COLO668 (cell line): ENCODE measurements around the gene SLC17A2.
"Not testable (repeated sequence)": the region's sequence is repeated elsewhere in the genome, so short reads cannot be mapped to it uniquely, and the experiment has no call there.

Experiments
- DNase-seq: peaks from one replicate; lab custom pipeline; 2025; ENCODE audit not compliant: unreplicated experiment; lab: John Stamatoyannopoulos, UW

SLC17A2 gene

DNA sequence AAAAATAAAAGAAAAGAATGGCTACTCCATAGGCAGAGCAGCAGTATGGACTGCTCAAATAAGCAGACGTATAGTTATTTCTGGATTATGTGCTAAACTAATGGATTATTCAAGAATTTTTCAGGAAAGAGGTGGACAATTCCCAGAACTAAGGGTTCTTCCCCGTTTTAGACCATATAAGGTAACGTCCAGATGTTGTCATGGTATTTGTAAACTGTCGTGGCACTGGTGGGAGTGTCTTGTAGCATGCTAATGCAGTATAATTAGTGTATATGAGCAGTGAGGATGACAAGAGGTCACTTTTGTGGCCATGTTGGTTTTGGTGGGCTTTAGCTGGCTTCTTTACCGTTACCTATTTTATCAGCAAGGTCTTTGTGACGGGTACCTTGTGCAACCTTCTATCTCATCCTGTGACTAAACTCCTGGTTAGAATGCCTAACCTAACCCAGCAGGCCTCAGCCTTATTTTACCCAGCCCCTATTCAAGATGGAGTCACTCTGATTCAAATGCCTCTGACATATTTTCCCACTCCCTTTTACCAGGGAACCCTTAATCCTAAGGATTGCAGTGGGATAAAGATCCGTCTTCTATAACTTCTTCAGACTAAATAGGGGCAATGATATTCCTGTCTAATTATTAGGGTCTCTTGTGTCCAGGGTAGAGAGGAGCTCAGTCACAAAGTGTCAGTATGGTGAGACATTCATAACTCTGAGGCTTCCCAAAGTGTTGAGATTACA lies 21.0 kb upstream of the SLC17A2 start:
- DNase-seq: no peak

DNA sequence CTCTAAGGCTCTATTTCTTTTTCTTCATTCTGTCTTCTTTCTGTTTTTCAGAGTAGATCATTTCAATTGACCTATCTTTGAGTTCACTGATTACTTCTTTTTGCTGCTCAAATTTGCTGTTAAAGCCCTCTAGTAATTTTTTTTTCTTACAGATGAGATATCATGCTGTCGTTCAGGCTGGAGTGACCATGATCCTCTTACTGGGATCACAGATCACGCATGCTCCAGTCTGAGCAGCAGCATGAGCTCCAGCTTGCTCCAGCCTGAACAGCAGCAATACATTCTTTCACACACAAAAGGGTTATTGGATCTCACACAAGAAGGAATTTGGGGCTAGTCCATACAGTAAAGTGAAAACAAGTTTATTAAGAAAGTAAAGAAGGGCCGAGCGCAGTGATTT lies 19.8 kb upstream of the SLC17A2 start:
- no peak for DNase-seq

GRCh38 chr6:25949695-25950094 lies 19.2 kb upstream of the SLC17A2 start:
- DNase-seq: no peak

DNA sequence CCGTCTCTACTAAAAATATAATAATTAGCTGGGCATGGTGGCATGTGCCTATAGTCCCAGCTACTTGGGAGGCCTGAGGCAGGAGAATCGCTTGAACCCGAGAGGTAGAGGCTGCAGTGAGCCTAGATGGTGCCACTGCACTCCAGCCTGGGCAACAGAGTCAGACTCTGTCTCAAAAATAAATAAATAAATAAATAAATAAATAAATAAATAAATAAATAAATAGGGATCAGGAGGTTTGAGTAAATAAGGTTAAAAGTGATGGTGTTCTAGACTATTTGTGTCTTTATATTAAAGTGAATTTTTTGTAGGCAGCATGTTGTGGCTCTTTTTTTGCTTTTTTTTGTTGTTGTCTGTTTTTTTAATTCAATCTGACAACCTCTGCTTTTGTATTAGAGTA lies 17.0 kb upstream of the SLC17A2 start:
- DNase-seq: not testable (repeated sequence)

GRCh38 chr6:25946631-25947030 lies 16.1 kb upstream of the SLC17A2 start:
- no peak for DNase-seq

GRCh38 chr6:25945738-25946137 lies 15.2 kb upstream of the SLC17A2 start:
- not testable (repeated sequence) for DNase-seq

DNA sequence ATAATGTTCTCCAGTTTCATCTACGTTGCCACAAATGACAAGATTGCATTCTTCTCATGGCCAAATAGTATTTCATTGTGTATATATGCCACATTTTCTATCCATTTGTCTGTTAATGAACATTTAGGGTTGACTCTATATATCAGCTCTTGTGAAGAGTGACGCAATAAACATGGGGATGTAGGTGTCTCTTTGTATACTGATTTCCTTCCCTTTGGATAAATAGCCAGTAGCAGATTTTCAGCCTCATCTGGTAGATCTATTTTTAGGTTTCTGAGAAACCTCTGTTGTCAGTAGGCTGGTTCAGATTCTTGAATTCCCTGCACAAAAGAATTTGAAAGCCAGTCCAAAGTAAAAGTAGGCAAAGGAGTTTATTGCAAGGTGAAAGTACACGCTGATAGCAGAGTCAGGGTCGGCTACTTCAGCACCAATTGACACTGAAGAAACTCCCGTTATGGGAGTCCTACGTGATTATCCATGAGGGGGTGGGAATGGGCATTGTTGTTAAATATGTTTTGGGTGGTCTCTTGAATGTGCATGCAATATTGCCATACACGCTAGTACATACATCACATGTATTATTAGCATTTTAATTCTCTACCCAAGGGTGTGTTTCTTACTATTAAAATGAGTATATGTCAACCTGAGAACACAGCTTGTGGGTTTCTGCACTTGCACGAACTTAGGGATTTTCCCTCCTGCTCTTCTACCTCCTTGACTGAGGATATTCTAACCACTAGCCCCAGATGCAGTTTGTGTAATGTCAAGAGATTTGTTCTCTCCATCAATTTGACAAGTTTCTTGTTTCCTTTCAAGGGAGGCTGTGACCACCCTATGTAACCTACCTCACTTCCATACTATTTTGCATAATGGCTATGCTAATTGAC lies 14.4 kb upstream of the SLC17A2 start:
- no peak for DNase-seq

DNA sequence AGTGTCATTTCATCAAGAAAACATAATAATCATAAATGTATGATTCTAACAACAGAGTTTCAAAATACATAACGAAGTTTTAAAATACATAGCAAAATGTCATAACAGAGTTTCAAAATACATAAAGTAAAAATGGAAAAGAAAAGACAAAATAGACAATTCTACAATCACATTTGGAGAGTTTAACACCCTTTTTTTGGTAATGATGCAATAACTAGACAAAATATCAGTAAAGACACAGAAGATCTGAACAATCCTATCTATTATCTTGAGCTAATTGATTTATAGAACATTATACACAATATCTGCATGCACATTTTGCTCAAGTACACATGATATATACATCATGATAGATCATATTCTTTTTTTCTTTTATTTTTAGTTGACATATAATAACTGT lies 13.4 kb upstream of the SLC17A2 start:
- DNase-seq: no peak

- DNase-seq: peak; percentile 2
Measured at GRCh38 chr6:25942561-25943147, 12.2 kb upstream of the SLC17A2 start.

- no peak for DNase-seq
Measured at GRCh38 chr6:25939593-25939992, 9.1 kb upstream of the SLC17A2 start.

GRCh38 chr6:25935953-25936352 lies 5.5 kb upstream of the SLC17A2 start:
- no peak for DNase-seq

GRCh38 chr6:25934735-25935313 lies 4.3 kb upstream of the SLC17A2 start:
- DNase-seq: no peak

DNA sequence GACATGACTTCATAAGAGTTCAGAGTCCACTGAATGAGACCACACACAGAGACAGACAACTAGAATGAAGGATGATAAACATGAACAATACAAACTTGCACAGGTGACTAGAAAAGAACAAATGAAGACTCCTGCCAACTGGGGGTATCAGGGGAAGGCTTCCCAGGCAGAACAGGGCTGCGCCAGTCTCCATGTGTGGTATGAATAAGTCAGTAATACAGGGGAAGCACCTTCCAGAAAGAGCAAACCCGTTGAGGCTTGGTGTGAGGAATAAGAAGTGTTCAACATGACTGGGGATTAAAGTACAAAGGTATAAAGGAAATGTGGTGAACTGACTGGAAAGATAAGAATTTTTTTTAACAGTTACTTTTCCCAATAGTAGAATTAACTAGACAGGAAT lies 3.7 kb upstream of the SLC17A2 start:
- DNase-seq: no peak

GRCh38 chr6:25931411-25931709 lies 869 bp upstream of the SLC17A2 start:
- DNase-seq: no peak

DNA sequence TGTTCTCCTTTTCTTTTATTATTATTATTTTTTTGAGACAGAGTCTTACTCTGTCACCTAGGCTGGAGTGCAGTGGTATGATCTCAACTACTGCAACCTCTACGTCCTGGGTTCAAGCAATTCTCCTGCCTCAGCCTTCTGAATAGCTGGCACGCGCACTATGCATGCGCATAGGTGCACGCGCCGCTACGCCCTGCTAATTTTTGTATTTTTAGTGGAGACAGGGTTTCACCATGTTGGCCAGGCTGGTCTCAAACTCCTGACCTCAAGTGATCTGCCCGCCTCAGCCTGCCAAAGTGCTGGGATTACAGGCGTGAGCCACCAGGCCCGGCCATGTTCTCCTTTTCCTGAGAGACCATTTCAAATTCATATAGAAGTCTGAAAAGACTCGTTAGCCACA lies 706 bp downstream of the SLC17A2 start:
- DNase-seq: not testable (repeated sequence)

DNA sequence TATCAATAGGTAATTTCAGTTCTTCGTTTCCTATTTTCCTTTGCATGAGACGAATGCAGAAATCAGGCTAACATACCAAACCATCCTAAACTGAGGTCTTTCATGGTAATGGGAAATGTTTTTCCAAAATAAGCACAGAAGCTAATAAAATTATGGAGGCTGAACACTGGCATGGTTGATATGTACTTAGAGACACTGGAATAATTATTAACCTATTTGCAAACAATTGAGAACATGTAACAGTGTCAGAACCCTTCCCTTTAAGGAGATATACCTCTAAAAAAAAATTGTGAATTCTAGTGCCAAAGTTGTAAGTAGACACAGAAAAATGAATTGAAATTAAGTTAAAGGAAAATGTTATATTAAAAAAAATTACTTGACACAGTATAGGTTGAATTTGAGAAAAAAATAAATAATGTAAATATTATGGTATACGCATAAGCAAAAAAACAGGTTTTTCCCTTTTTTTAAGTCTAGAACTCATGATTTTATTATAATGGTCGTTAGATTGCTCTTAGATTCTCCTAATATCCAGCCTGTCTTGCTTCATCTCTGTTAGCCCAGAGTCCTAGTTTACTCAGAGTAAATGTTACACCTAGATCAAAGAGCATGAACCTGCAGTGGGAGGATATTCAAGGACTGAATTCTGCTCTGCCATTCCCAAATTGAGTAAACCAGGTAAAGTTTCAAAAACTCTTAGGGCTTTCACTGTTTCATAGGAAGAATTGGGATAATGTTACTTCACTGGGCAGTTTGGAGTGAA lies 1.7 kb downstream of the SLC17A2 start:
- DNase-seq: no peak

DNA sequence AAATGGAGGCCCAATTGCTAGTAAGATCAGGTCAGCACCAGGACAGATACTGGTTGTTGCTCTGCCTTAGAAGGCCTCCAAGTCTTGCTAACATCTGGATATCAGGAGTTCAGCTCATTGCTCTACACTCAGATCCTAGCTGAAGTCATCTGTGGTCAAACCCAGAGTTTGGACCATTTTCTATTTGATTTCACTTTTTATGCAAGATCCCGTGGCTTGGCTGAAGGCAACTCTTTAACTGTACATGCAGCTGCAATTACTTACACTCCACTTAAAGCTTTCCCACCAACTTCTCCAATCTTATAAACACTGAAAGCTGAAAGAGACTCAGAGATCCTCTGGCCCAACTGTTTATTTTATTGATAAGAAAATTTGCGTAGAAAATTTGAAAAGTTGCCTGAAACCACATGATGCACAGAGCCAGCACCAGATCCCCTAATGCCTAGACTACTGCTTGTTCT lies 2.7 kb downstream of the SLC17A2 start:
- no peak for DNase-seq

- DNase-seq: no peak
Measured at GRCh38 chr6:25927178-25927577, 3.3 kb downstream of the SLC17A2 start.

DNA sequence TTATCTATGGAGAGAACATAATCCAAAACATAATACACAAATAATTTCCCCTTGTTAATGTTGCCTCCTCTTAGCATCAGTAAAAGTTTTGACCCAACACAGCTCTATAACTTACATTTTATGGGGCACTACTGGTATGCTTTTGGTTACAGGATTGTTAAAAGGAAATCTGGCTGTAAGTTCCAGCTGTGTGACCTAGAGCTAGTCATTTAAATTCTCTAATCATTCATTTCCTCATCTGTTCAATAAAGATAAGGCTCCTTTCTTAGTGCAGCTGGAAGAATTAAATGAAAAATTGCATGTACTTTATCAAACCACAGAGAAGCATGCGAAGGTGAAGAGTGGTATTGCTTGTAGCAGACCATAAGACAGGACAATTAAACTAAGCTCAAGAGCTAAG lies 4.6 kb downstream of the SLC17A2 start:
- no peak for DNase-seq

DNA sequence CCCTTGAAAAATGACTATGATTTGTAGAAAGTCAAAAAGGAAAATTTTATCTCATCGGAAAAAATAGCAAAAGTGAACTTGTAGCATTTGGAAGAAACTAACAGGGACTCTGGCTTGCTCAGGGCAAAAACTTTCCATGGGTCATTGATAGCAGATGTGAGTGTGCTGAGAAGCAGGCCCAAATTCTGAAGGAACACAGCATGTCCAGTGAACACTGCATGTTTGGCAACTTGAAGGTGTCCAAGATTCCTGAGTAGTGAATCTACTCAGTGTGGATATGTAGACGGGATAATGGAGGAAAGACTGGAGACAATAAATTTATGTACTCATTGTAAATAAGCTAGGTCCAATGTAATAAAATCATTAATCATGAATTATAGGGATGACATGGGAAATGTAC lies 8.2 kb downstream of the SLC17A2 start:
- no peak for DNase-seq
